Hepatocyte (in vitro differentiated cells): ENCODE data around the gene SLC19A1. TPM values are rescaled to one million over a fixed set of nuclear protein-coding genes. Genes with fewer than 3 reads are reported as not detected.

Experiments
- DNase-seq: peaks from one replicate; pipeline ENCODE4 v3.0.0-alpha.2; 2016; ENCODE audit warnings: low spot score
- H2AFZ ChIP-seq: fragments of 200-600 bp; sonication (generic); 2 replicates; pipeline ENCODE4 v1.6.0; 2016; ENCODE audit warnings: antibody characterized with exemption, mild to moderate bottlenecking
- H3K27ac ChIP-seq: fragments of 200-600 bp; sonication (generic); 2 replicates; pipeline ENCODE4 v1.5.1; 2016; ENCODE audit warnings: mild to moderate bottlenecking
- H3K27me3 ChIP-seq: fragments of 200-600 bp; sonication (generic); 2 replicates; pipeline ENCODE4 v1.6.1; 2016
- H3K36me3 ChIP-seq: fragments of 200-600 bp; sonication (generic); replicated peaks from 2 replicates; pipeline ENCODE4 v1.5.1; 2016; ENCODE audit warnings: low read depth; ENCODE audit not compliant: insufficient read depth
- H3K4me1 ChIP-seq: fragments of 200-600 bp; sonication (generic); 2 replicates; pipeline ENCODE4 v1.5.1; 2016; ENCODE audit warnings: mild to moderate bottlenecking, moderate library complexity; ENCODE audit not compliant: insufficient read depth
- H3K4me2 ChIP-seq: fragments of 200-600 bp; sonication (generic); 2 replicates; pipeline ENCODE4 v1.6.0; 2016
- H3K4me3 ChIP-seq: fragments of 200-600 bp; sonication (generic); 2 replicates; pipeline ENCODE4 v1.5.1; 2016; ENCODE audit warnings: mild to moderate bottlenecking
- H3K79me2 ChIP-seq: fragments of 200-600 bp; sonication (generic); 2 replicates; pipeline ENCODE4 v1.6.0; 2017; ENCODE audit warnings: mild to moderate bottlenecking
- H3K9me2 ChIP-seq: fragments of 200-600 bp; sonication (generic); replicated peaks from 2 replicates; pipeline ENCODE4 v1.6.0; 2017; ENCODE audit warnings: mild to moderate bottlenecking; ENCODE audit not compliant: insufficient read depth
- H3K9me3 ChIP-seq: fragments of 200-600 bp; sonication (generic); 2 replicates; pipeline ENCODE4 v1.5.1; 2016; ENCODE audit warnings: low read depth, mild to moderate bottlenecking
- H4K20me1 ChIP-seq: fragments of 200-600 bp; sonication (generic); 2 replicates; pipeline ENCODE4 v1.6.0; 2016; ENCODE audit warnings: mild to moderate bottlenecking; ENCODE audit not compliant: insufficient read depth, poor library complexity, severe bottlenecking
- EZH2 ChIP-seq: fragments of 200-600 bp; sonication (generic); IDR thresholded peaks from 2 replicates; pipeline ENCODE4 v1.6.1; 2016; ENCODE audit warnings: antibody characterized with exemption, mild to moderate bottlenecking, borderline replicate concordance
- EZH2phosphoT487 ChIP-seq: fragments of 200-600 bp; sonication (generic); IDR thresholded peaks from one replicate; pipeline ENCODE4 v1.6.1; 2018; ENCODE audit warnings: antibody characterized with exemption, mild to moderate bottlenecking, low read depth, moderate library complexity; ENCODE audit not compliant: unreplicated experiment, severe bottlenecking
- WGBS: methylation state at CpG from one replicate; pipeline ENCODE4 v1.1.6; 2016; ENCODE audit warnings: low lambda C conversion rate; ENCODE audit errors: missing lambda C conversion rate; 5-methylcytosine and 5-hydroxymethylcytosine counted together
- polyA plus RNA-seq: library from polyadenylated mRNA; unstranded; fragments of >200 nt; fragmentation: Nextera tagmentation; extraction: Ambion mirVana; gene quantifications from 2 replicates; pipeline ENCODE4 v1.2.1, GENCODE V29; 2016
- total RNA-seq: library from RNA; depleted of rRNA; stranded (reverse); fragments of >200 nt; gene quantifications from 2 replicates; pipeline ENCODE4 v1.2.3, GENCODE V29; 2014
- TF ChIP-seq, protein P1 (sequence below): fragments of 200-600 bp; sonication (generic); IDR thresholded peaks from 2 replicates; pipeline ENCODE4 v1.5.1; 2016; ENCODE audit warnings: antibody characterized with exemption, mild to moderate bottlenecking; ENCODE audit not compliant: poor library complexity

Gene SLC19A1
- total RNA-seq (4.0 and 7.7 TPM in 2 replicates), polyA plus RNA-seq (16.1 and 24.8 TPM in 2 replicates)

DNA sequence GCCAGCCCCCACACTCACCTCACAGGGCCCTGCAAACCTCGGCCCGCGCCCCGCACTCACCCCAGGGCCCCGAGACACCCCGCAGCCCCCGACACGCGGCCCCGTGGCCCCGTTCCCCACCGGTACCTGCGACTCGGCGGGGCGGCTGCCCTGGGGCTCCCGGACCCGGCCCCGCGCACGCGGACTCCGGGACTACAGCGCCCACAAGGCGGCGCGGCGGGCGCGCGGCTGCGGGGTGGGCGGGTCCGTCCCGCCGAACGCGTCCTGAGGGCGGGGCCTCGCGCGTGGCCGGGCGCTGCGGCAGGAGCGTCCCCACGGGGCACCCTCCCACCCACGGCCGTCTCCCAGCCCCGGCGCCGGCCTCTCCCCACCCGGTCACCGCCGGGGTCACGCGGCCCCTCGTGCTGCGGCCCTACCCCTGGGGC lies at the start of gene SLC19A1:
Gene SLC19A1 (minus strand): TSS at position 199 of the 425 bp plus-strand sequence. CDS start 4,481 bp downstream, outside the sequence.
- H3K4me3 ChIP-seq = peak within 1 kb of the TSS; percentile 85
- 0% methylated on average over 8 of the region's 59 CpGs for WGBS
- no peaks in the 10 kb centered on the region for H4K20me1 ChIP-seq
- peaks cover 9% of the 10 kb centered on the region for H3K4me1 ChIP-seq
- peak within 1 kb of the TSS; percentile 83 for H2AFZ ChIP-seq
- H3K27me3 ChIP-seq = no peaks in the 10 kb centered on the region
- no peaks in the 10 kb centered on the region for H3K36me3 ChIP-seq
- no peaks in the 10 kb centered on the region for H3K79me2 ChIP-seq
- H3K9me2 ChIP-seq = no peaks in the 10 kb centered on the region
- peak within 1 kb of the TSS; percentile 94 for H3K4me2 ChIP-seq
- DNase-seq = peak; percentile 88
- H3K27ac ChIP-seq = no peak within 1 kb of the TSS
- no peaks in the 10 kb centered on the region for H3K9me3 ChIP-seq
- TF ChIP-seq EZH2 (no peak), EZH2phosphoT487 (no peak)
- TF ChIP-seq, protein P1, sequence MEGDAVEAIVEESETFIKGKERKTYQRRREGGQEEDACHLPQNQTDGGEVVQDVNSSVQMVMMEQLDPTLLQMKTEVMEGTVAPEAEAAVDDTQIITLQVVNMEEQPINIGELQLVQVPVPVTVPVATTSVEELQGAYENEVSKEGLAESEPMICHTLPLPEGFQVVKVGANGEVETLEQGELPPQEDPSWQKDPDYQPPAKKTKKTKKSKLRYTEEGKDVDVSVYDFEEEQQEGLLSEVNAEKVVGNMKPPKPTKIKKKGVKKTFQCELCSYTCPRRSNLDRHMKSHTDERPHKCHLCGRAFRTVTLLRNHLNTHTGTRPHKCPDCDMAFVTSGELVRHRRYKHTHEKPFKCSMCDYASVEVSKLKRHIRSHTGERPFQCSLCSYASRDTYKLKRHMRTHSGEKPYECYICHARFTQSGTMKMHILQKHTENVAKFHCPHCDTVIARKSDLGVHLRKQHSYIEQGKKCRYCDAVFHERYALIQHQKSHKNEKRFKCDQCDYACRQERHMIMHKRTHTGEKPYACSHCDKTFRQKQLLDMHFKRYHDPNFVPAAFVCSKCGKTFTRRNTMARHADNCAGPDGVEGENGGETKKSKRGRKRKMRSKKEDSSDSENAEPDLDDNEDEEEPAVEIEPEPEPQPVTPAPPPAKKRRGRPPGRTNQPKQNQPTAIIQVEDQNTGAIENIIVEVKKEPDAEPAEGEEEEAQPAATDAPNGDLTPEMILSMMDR = peak; percentile 11

DNA sequence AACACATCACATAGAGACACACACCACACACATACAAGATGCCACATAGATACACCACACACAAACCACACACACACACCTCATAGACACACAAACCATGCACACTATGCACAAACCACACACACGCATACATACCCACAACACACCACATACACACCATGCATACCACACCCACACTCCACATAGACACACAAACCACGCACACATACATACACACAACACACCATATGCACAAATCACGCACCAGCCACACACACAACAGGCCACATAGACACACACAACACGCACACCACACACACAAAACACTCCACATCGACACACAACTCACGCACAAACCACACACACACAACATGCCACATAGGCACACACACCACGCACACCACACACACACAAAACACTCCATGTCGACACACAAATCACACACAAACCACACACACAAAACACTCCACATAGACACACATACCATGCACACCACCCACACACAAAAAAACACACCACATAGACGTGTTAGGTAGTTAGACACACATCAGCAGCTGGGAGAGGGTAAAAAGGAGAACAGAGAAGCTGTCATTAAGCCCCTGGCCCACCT lies 49.5 kb upstream of the SLC19A1 start:
- H3K4me3 ChIP-seq = no peak overlapping the region
- no peaks in the 10 kb centered on the region for H3K9me3 ChIP-seq
- H3K9me2 ChIP-seq = no peaks in the 10 kb centered on the region
- H4K20me1 ChIP-seq = no peaks in the 10 kb centered on the region
- TF ChIP-seq, protein P1 = no peak
- TF ChIP-seq EZH2phosphoT487 (no peak), EZH2 (no peak)
- H3K79me2 ChIP-seq = no peaks in the 10 kb centered on the region
- H2AFZ ChIP-seq = no peak overlapping the region
- 92% methylated on average over 9 of the region's 9 CpGs for WGBS
- H3K4me2 ChIP-seq = no peak overlapping the region
- DNase-seq = no peak
- peaks cover 19% of the 10 kb centered on the region for H3K27me3 ChIP-seq
- H3K27ac ChIP-seq = no peak overlapping the region
- H3K36me3 ChIP-seq = no peaks in the 10 kb centered on the region
- no peaks in the 10 kb centered on the region for H3K4me1 ChIP-seq

DNA sequence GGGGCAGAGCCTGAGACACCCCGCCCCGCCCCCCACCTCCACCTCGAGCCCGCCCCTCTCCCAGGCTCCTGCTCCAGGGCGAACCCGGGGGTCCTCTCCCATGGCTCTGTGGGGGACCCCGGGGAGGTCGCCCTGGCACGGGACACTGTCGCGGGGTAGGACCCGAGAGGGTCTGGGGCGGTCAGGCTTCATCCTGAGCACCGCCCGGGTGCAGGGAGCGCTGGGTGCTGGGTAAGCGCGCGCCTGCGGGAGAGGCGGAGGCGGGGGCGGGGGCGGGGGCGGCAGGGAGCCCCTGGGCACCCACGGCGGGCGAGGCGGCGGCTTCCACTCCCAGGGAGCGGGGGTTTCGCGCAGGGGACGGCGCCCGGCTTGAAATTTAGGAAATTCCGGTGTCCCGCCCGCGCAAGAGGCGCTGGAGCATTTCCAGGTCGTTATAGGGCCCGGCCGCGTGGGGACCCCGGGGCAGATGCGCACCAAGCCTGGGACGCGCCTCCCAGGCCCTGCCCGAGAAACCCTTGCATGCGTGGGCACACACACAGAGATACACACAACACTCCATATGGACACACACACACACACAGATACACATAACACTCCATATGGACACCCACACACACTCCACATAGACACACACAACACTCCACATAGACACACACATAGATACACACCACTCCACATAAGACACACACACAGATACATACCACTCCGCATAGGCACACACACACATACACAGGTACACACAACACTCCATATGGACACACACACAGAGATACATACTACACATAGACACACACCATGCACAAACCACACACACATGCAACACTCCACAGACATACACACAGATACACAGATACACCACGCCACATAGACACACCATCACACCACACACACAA lies 48.7 kb upstream of the SLC19A1 start:
- peak overlapping the region; percentile 91 for H3K4me2 ChIP-seq

More for the DNA sequence above, 48.7 kb upstream of the SLC19A1 start:
- peaks cover 3% of the 10 kb centered on the region for H3K9me3 ChIP-seq
- no peak for TF ChIP-seq EZH2
- TF ChIP-seq, protein P1 = no peak
- no peak for TF ChIP-seq EZH2phosphoT487
- no peaks in the 10 kb centered on the region for H3K79me2 ChIP-seq
- H3K9me2 ChIP-seq = no peaks in the 10 kb centered on the region
- no peaks in the 10 kb centered on the region for H3K36me3 ChIP-seq
- peaks cover 19% of the 10 kb centered on the region for H3K27me3 ChIP-seq
- no peak overlapping the region for H3K27ac ChIP-seq
- 44% methylated on average over 15 of the region's 53 CpGs for WGBS
- no peak for DNase-seq
- no peak overlapping the region for H3K4me3 ChIP-seq
- H3K4me1 ChIP-seq = no peaks in the 10 kb centered on the region
- H2AFZ ChIP-seq = no peak overlapping the region
- no peaks in the 10 kb centered on the region for H4K20me1 ChIP-seq
